HepG2 (cell line): ENCODE results near the gene PIK3R3. TPM values are rescaled to one million over a fixed set of nuclear protein-coding genes. Genes with fewer than 3 reads are reported as not detected.

ENCODE experiments used
- ATAC-seq: fragments of 200-7000 bp; cut with Tn5 transposase; 3 replicates; pipeline ENCODE4 v1.9.1; 2020; ENCODE audit warnings: mild to moderate bottlenecking, moderate library complexity
- BruUV-seq: library from RNA; stranded (reverse); fragments of 400-500 nt; replicated peaks from 2 replicates; lab custom pipeline; 2021; lab: Mats Ljungman, UMichigan
- CTCF ChIA-PET: fragments of 300-600 bp; formaldehyde crosslinking; extraction: SDS; loops from one replicate; lab custom pipeline; 2021; ENCODE audit warnings: low total read pairs, inconsistent platforms, low intra/inter-chr PET ratio; lab: Yijun Ruan, JAX
- POLR2A ChIA-PET: fragments of 350-600 bp; sonication (Branson Sonifier 250); formaldehyde crosslinking; loops from one replicate; lab custom pipeline; 2020; ENCODE audit warnings: antibody characterized with exemption, inconsistent platforms; lab: Yijun Ruan, JAX
- DNase-seq: peaks from one replicate; pipeline ENCODE4 v3.0.0-alpha.2; 2015; ENCODE audit warnings: low spot score
- FAIRE-seq: peaks from 3 replicates; lab custom pipeline; 2011; peaks lifted over from hg19 to GRCh38; lab: Jason Lieb, UNC
- H2AFZ ChIP-seq: one replicate; pipeline ENCODE4 v1.6.1; 2011; ENCODE audit warnings: low read length, inconsistent platforms
- H3K27ac ChIP-seq: fragments of 300-600 bp; 3 replicates; pipeline ENCODE4 v1.8.0; 2011; ENCODE audit warnings: mixed run types, mild to moderate bottlenecking, mixed read lengths, low read length, inconsistent platforms; ENCODE audit not compliant: insufficient read depth; ENCODE audit errors: extremely low read length
- H3K27me3 ChIP-seq, 2 experiments: fragments of 200-600 bp in 1 of 2; 2 replicates in 1 of 2; 3 replicates in 1 of 2; pipeline versions ENCODE4 v1.6.0 to v1.8.0; 2011; ENCODE audit warnings: low read length in 2 of 2, mild to moderate bottlenecking in 2 of 2, moderate library complexity in 2 of 2, inconsistent platforms in 1 of 2; ENCODE audit not compliant: insufficient read depth in 2 of 2, control insufficient read depth in 1 of 2
- H3K36me3 ChIP-seq, 2 experiments: fragments of 200-600 bp in 1 of 2; replicated peaks in 1 of 2; 2 replicates in 1 of 2; 3 replicates in 1 of 2; pipeline versions ENCODE4 v1.5.1 to v1.8.0; 2011; ENCODE audit warnings: low read length in 2 of 2, inconsistent platforms in 1 of 2; ENCODE audit not compliant: insufficient read depth in 2 of 2, control insufficient read depth in 1 of 2
- H3K4me1 ChIP-seq: 2 replicates; pipeline ENCODE4 v1.5.1; 2012; ENCODE audit warnings: low read length, inconsistent platforms; ENCODE audit not compliant: insufficient read depth
- H3K4me2 ChIP-seq: 2 replicates; pipeline ENCODE4 v1.6.0; 2011; ENCODE audit warnings: low read depth, low read length, inconsistent platforms
- H3K4me3 ChIP-seq, 3 experiments: fragments of 200-600 bp in 1 of 3; sonication (generic), shearing (Covaris generic) in 1 of 3; replicated peaks in 1 of 3; 2 replicates each; pipeline ENCODE4 v1.5.1; 2011 to 2016; ENCODE audit warnings: low read length in 3 of 3, inconsistent platforms in 2 of 3, low read depth in 2 of 3, mild to moderate bottlenecking in 2 of 3, control low read depth in 1 of 3, mixed read lengths in 1 of 3; ENCODE audit not compliant: insufficient read depth in 1 of 3
- H3K79me2 ChIP-seq: one replicate; pipeline ENCODE4 v1.6.1; 2011; ENCODE audit warnings: low read length, inconsistent platforms; ENCODE audit not compliant: insufficient read depth
- H3K9ac ChIP-seq: 2 replicates; pipeline ENCODE4 v1.6.0; 2011; ENCODE audit warnings: mild to moderate bottlenecking, low read depth, low read length, inconsistent platforms; ENCODE audit not compliant: insufficient read depth
- H3K9me3 ChIP-seq: 2 replicates; pipeline ENCODE4 v1.5.1; 2012; ENCODE audit warnings: mild to moderate bottlenecking, low read length
- H4K20me1 ChIP-seq: 2 replicates; pipeline ENCODE4 v1.6.0; 2011; ENCODE audit warnings: inconsistent platforms, mild to moderate bottlenecking, low read length, moderate library complexity; ENCODE audit not compliant: insufficient read depth
- ATF2 ChIP-seq: sonication (generic); formaldehyde crosslinking; IDR thresholded peaks from 2 replicates; pipeline ENCODE4 v1.4.0; 2020; ENCODE audit warnings: missing genetic modification reagents
- ATF4 ChIP-seq, 2 experiments: fragments of 450-650 bp in 1 of 2; sonication (generic) in 1 of 2; formaldehyde crosslinking; IDR thresholded peaks; 2 replicates each; pipeline versions ENCODE4 v1.5.0 to v1.8.0; 2020 to 2022; ENCODE audit warnings: mild to moderate bottlenecking in 1 of 2, missing genetic modification reagents in 1 of 2
- CBX2 ChIP-seq, 2 experiments: fragments of 200-600 bp in 1 of 2; sonication (generic); formaldehyde crosslinking in 1 of 2; IDR thresholded peaks; 2 replicates each; pipeline versions ENCODE4 v1.7.0 to v1.8.1; 2018 to 2022; ENCODE audit warnings: low read depth in 2 of 2, low read length in 1 of 2, mild to moderate bottlenecking in 1 of 2, missing genetic modification reagents in 1 of 2
- NR2C2 ChIP-seq: sonication (generic); formaldehyde crosslinking; IDR thresholded peaks from 2 replicates; pipeline ENCODE4 v1.4.0; 2020; ENCODE audit warnings: missing genetic modification reagents, mild to moderate bottlenecking, moderate library complexity, borderline replicate concordance
- PBX2 ChIP-seq: IDR thresholded peaks from 2 replicates; pipeline ENCODE4 v1.6.1; 2016; ENCODE audit warnings: control low read depth
- SSRP1 ChIP-seq: IDR thresholded peaks from 2 replicates; pipeline ENCODE4 v1.6.1; 2016; ENCODE audit warnings: control low read depth
- ZNF101 ChIP-seq: sonication (generic); formaldehyde crosslinking; IDR thresholded peaks from 2 replicates; pipeline ENCODE4 v1.4.0; 2020; ENCODE audit warnings: mild to moderate bottlenecking, low read depth, missing genetic modification reagents, borderline replicate concordance
- ZNF350 ChIP-seq: sonication (generic); formaldehyde crosslinking; IDR thresholded peaks from 2 replicates; pipeline ENCODE4 v1.4.0; 2020; ENCODE audit warnings: mild to moderate bottlenecking, low read depth, missing genetic modification reagents, borderline replicate concordance
- ZNF362 ChIP-seq: sonication (generic); formaldehyde crosslinking; IDR thresholded peaks from 2 replicates; pipeline ENCODE4 v1.4.0; 2020; ENCODE audit warnings: missing genetic modification reagents, mild to moderate bottlenecking, borderline replicate concordance
- WGBS: methylation state at CpG from one replicate; pipeline ENCODE4 v1.1.6; 2017; ENCODE audit warnings: low lambda C conversion rate; 5-methylcytosine and 5-hydroxymethylcytosine counted together
- in situ Hi-C: cut with HindIII; loops from 2 replicates; pipeline ENCODE4 v1.10.0; 2017; ENCODE audit warnings: low pct_unique_long_range_greater_than_20kb; ENCODE audit not compliant: extremely low pct_ligation_motif_present
- intact Hi-C: fragments of 100-400 bp; cut with micrococcal nuclease; formaldehyde crosslinking; loops from one replicate; pipeline ENCODE4 v1.10.0; 2022; ENCODE audit not compliant: unreplicated experiment
- polyA plus RNA-seq, 8 experiments: library from polyadenylated mRNA; depleted of rRNA in 3 of 8; stranded (reverse) in 7 of 8; unstranded in 1 of 8; fragments of >200 nt; fragmentation: Illumina TruSeq in 4 of 8; extraction: Trizol in 4 of 8; gene quantifications; 2 replicates each; pipeline versions ENCODE4 v1.2.1 to v1.2.3, GENCODE V29; 2011 to 2016; ENCODE audit warnings: low read depth in 4 of 8, missing spikeins in 1 of 8, mixed read lengths in 1 of 8; ENCODE audit not compliant: insufficient read depth in 1 of 8
- total RNA-seq, 5 experiments: library from RNA; depleted of rRNA; stranded (reverse); fragments of >200 nt; fragmentation: Illumina TruSeq; extraction: Trizol; gene quantifications; 2 replicates each; pipeline ENCODE4 v1.2.3, GENCODE V29; 2016; ENCODE audit warnings: low read depth in 1 of 5

The PIK3R3 gene
- total and polyA plus RNA-seq, 2 of the 13 experiments (the other 11 are each of a cell fraction or from before 2014, with no cell fraction given), result 0.37 to 6.9 TPM

- TF ChIP-seq ATF2 (CRISPR knock-in tag), result no peak
- TF ChIP-seq NR2C2 (CRISPR knock-in tag), result no peak
- no peak for TF ChIP-seq SSRP1 (CRISPR knock-in tag)
Observed at GRCh38 chr1:46159516-46159915, 27.1 kb upstream of the PIK3R3 start (continued).

GRCh38 chr1:46158312-46159281, 26.2 kb upstream of the PIK3R3 start:
- H3K27me3 ChIP-seq, result peaks cover 0 to 5% of the 10 kb centered on the region in 2 experiments; a peak in 1 of 5 replicates

More at GRCh38 chr1:46158312-46159281, 26.2 kb upstream of the PIK3R3 start:
- no peak for ATAC-seq
- no peak overlapping the region for H3K27ac ChIP-seq
- BruUV-seq, result no TSS peak
- H3K36me3 ChIP-seq, result no peaks in the 10 kb centered on the region
- H3K9ac ChIP-seq, result no peak overlapping the region
- H3K79me2 ChIP-seq, result no peaks in the 10 kb centered on the region
- in situ Hi-C loops (no loop called here), intact Hi-C loops (loop anchor here (2.0 kb wide), 1 partner anchor 42 kb away; no protein-coding TSS in a partner anchor)
- no peaks in the 10 kb centered on the region for H3K9me3 ChIP-seq
- H3K4me3 ChIP-seq, result no peak overlapping the region
- ChIA-PET POLR2A (no interaction called here), CTCF (no interaction called here)
- no peaks in the 10 kb centered on the region for H4K20me1 ChIP-seq
- TF ChIP-seq ZNF101 (CRISPR knock-in tag), result no peak
- no peak for TF ChIP-seq ATF4 (CRISPR knock-in tag; IDR thresholded peaks at IDR 0.05)
- no peak for TF ChIP-seq CBX2 (IDR thresholded peaks at IDR 0.05; ENCODE audit: low read depth, low read length)
- no peak for TF ChIP-seq CBX2 (CRISPR knock-in tag; IDR thresholded peaks at IDR 0.05; ENCODE audit: low read depth)
- TF ChIP-seq ZNF362 (CRISPR knock-in tag), result no peak
- no peak for TF ChIP-seq ZNF350
- no peak for TF ChIP-seq PBX2
- DNase-seq, result no peak
- no peak for FAIRE-seq
- WGBS, result 51% methylated on average over 13 of the region's 13 CpGs
- peaks cover 15% of the 10 kb centered on the region for H3K4me1 ChIP-seq
- H2AFZ ChIP-seq, result no peak overlapping the region
- H3K4me2 ChIP-seq, result no peak overlapping the region
